ENCODE data around the gene TRIM32.

DNA sequence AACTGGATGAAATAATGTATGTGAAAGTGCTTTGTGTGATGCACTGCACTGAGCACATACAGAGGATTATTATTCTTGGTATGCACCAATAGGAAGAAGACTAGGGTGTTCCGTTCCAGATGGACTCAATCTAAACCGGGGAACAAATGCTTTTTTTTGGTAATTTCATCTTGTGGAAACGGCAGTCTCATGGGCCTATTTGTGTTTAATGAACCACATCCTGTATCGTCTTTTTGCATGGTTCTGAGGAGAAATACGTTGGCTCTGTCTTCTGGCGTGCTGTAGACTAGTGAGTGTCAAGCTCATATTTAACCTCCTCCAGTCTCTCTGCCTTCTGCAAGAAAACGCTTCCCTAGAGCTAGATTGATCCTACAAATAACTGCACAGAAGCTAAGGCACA is 30.0 kb downstream of the TRIM32 start:
- TF ChIP-seq CTCF (IDR thresholded peaks at IDR 0.05) (no peak), POLR2A (IDR thresholded peaks at IDR 0.05) (no peak)

All from Peyer's patch (tissue), 4 donors.